Left hindlimb (tissue), 1 donor: ENCODE measurements around the gene ZFPM1.

Experiments used
- DNase-seq: peaks from one replicate; pipeline ENCODE4 v3.0.0-alpha.2; 2018

The ZFPM1 gene

GRCh38 chr16:88502776-88503280 lies 49.7 kb downstream of the ZFPM1 start:
- DNase-seq: no peak

DNA sequence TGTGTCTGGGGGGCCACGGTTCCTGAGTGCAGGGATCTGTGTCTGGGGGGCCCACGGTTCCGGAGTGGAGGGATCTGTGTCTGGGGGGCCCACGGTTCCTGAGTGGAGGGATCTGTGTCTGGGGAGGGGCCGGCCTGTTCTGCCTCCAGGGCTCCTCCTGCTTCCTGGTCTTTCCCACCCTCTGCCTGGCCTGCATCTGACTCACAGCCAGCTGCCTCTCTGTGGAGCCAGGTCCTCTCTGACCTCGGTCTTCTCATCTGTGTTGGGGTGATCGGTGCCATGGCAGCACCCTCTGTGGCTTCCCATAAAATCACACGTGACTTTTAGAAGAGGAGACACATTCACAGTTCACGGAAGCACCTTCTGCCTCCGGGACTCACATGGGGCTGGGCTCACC lies 50.3 kb downstream of the ZFPM1 start:
- DNase-seq: no peak

DNA sequence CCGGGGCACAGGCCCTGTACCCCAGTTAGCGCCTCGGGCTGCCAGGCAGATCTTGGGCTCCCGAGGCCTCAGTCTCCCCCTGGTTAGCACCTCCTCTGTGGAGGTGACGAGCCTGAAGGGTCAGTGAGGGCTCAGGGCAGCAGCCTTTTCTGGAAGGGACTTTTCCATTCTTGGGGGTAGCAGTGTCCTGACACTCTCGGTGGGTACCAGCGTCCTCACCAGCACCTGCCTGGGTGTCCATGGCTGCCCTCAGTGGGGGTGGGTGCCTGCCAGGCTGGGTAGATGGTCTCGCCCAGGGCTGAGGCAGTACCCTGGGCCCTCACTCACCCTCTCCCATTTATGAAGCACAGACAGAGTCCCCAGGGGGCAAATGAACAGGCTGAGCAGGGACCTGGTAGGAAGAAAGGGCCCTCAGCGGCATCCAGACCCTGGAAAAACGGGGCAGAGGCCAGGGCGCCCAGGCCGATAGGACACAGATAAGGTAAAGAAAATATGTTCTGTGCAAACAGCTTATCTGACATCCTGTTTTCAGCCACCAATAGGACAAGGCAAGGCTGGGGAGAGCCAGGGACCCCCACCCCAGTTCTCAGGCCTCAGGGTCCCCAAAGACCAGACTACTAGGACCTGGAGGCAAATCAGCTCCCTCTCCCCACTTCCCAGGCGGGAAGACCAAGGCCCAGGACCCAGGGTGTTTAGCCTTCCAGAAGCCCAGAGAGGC lies 50.9 kb downstream of the ZFPM1 start:
- no peak for DNase-seq

GRCh38 chr16:88504489-88505404 lies 51.7 kb downstream of the ZFPM1 start:
- no peak for DNase-seq

DNA sequence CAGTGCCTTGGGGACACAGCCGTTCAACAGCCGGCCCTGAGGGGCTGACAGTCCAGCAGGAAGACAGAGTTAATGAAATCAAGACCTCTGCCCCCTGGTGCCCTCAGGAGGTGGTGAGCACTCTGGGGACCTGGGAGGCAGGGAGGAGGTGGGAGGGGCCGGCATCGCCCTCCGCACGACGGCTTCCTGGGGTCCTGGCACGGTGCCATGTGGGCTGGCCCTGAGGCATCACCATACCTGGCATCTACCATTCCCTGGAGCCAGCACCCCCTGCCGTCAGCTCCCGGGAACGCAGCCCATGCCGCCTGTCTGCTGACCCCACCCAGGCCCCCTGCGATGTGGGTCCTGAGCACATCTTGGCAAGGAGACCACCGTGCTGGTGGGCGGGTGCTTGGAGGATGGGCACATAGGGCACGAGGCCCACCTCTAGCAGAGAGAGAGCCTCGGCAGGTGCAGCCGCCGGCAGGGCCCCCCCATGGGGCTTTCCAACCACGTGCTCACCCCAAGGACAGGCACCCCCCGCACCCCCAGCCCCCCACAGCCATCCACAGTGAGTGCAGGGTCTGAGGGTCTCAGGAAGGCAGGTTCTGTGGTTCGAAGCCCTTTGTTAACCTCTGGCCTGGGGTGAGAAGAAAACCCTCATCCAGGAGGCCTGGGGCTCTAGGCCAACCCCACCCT lies 52.5 kb downstream of the ZFPM1 start:
- no peak for DNase-seq

DNA sequence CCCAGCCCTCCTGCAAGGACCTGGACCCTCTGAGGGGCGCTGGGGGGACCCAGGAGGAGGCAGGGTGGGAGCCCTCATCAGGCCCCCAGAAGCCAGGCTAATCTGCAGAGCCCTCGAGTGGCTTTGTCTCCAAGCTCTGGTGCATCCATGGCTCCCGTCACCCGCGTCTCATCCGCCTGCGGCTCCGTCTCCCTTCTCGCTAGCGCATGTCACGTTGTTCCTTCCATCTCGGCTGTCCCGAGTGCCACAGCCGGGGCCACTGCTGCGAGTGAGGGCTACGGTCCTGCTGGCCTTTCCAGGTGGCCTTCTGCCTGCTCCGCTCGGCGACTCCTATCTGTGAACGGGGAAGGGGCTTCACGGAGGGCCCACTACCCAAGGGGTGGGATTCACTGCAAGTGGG lies 53.6 kb downstream of the ZFPM1 start:
- no peak for DNase-seq

- DNase-seq: no peak
Observed at GRCh38 chr16:88507231-88507743, 54.2 kb downstream of the ZFPM1 start.

DNA sequence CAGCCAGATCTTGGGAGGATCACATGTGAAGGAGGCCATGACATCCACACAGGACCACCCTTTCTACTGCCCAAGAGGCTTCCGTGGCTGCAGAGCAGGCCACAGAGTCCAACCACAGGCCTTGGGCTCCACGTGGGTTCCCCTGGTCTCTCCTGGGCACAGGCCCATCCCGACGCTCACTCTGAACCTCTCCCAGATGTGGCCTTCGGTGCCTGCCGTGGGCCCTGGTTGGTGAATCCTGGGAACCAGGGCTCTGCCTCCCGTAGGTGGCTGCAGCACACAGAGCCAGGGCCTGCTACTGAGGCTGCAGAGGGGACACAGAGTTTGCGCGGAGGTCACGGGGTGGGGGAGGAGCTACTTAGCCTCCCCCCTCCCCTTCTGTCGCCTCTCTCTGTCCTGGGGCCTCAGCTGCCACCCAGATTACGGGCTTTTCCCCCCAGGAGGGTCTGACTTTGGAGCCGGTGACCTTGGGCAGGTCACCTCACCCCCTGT lies 55.3 kb downstream of the ZFPM1 start:
- DNase-seq: no peak

GRCh38 chr16:88508868-88509748 lies 56.0 kb downstream of the ZFPM1 start:
- no peak for DNase-seq

DNA sequence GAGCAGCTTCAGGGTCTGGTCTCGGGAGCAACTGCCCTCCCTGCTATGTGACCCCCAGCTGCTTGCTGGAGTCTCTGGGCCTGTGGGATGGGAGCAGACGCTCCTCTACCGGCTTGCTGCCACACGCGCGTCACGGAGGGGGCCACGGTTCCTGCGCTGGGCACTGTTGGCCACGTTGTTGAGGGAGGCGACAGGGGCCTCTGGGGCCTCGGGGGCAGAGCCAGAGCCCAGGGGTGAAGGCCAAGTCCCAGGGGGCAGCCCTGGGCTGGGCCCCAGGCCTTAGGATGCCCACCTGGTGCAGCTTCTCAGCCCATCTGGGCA lies 56.6 kb downstream of the ZFPM1 start:
- DNase-seq: no peak

- DNase-seq: no peak
Observed at GRCh38 chr16:88510091-88510994, 57.3 kb downstream of the ZFPM1 start.

- no peak for DNase-seq
Observed at GRCh38 chr16:88511060-88511459, 58.0 kb downstream of the ZFPM1 start.

DNA sequence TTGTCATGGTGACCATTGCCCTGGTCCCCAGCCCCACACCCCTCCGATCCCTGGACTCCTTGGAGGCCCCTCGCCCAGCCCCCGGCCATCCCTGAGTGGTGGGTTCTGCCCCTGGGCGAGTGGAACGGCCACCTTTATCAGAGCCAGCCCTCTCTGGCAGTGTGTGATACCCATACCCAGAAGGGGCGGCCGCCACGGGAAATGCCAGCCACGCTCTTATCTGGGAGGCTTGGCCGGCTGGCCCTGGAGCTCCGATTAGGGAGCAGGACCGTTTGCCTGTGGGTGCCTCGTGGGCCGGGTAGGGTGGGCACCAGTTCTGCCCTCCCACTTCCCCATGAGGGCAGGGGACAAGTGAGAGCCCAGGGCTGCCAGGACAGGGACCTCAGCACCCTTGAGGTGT lies 58.8 kb downstream of the ZFPM1 start:
- DNase-seq: no peak

DNA sequence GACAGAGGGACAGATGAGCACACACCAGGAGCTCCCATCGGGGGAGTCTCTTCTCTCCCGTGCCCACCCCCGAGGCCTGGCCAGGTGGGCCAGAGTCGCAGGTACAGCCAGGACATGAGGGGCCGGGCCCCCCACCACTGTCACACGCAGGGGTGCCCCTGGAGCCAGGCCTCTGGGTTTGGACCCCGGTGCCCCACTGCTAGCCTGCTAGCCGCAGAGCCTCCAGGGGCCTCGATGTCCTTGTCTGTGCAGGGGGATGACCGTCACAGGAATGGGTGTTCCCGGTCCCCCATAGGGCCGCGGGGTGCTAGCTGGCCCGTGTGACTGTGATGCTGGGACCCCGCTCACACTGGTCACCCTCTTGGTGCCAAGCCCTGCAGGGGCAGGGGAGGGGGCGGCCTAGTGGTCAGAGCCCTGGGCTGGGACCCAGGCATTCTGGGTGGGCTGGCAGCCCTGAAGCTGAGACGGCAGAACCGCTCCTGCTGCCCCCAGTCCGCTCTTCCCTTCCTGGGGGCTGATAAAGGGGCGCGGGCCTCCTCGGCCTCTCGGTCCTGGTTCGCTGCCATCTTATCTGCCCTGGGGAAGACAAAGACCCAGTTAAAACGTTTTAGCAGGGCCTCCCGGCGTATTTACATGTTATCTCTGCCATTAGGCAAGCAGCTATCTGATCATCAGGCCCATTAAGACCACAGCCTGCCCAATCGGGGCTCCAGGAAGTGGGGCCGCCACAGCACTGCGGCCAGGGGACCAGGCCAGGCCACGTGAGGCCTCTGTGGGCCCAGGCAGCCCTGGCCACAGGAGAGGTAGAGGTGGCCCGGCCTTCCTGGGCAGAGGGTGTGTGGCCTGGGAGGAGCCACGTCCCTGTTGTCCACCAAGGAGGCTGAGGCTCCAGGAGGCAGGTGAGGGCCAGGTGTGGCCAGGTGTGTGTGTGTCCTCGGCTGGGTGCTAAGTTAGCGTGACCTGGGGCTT lies 59.9 kb downstream of the ZFPM1 start:
- no peak for DNase-seq

DNA sequence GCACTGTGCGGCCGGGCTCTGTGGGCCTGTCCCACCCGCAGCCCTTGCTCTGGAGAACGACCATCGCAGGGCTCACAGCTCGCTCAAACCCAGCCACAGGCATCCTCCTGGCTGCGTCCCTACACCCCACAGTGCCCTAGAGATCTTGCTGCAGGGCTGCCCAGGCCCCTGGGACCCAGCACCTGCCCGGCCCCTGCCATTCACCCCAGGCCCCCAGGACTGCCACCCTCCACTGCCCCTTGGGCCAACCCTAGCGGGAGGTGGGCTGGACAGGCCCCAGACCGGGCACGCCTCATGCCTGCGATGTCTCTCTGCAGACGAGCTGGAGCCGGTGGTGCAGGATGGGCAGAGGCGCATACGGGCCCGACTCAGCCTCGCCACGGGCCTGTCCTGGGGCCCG lies 61.0 kb downstream of the ZFPM1 start:
- no peak for DNase-seq

DNA sequence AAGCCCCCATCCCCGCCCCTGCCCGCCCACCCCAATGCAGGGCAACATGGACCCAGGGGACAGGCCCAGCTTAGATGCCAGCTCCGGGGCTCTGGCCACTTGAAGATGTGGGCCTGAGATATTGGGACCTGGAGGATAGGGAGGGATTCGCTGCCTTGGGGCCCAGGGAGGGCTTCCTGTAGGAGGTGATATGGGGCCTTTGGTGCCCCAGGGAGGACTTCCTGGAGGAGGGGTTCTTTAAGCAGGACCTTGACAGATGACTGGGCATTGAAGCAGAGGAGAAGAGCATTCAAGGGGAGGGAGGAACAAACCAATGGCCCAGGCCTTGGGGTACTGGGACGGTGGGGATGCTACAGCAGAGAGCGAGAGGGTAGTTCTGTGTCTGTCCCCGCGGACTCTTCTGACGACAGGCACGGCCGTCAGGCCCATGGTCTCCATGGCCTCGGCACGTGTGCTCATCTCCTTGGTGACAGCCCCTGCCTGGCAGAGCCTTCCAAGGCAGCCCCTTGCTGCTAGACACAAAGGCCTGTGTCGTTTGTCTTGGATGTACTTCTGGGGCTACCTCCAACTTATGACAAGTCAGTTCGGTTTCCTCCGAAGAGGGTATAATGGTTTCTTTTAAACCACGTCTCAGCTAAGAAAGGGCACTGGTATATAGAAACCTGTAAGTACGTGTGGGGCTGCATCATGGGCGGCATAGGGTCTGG lies 61.6 kb downstream of the ZFPM1 start:
- DNase-seq: no peak

DNA sequence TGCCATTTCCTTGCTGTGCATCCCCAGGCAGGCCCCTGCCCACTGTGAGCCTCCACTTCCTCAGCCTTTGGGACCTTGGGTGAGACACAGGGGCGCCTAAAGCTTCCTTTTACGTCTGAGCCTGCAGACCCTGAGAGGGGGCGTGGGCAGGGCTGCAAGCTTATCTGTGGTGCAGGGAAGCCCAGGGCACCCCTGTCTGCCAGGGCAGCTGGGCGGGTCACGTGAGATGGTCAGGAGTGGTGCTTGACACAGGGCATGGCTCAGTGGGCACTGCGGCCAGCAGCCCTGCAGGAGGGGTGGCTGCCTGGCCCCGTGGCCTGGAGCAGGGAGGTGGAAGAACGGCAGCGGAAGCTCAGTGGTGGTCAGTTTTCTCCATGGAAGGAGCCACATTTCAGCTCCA lies 62.3 kb downstream of the ZFPM1 start:
- DNase-seq: no peak

GRCh38 chr16:88515925-88516594 lies 63.0 kb downstream of the ZFPM1 start:
- DNase-seq: no peak
